Activated CD4-positive, CD25-positive, alpha-beta regulatory T cell treated with anti-CD3 and anti-CD28 coated beads, Interleukin-2, amount 50 U/mL, for 24 hours (primary cell): Measurements from ENCODE around the gene RUNX2.

ENCODE experiments used
- ATAC-seq, 2 donors: fragments of 150-1000 bp; cut with Tn5 transposase; one replicate each; pipeline ENCODE4 v1.10.0; 2021; ENCODE audit warnings: mild to moderate bottlenecking in 1 of 2, moderate library complexity in 1 of 2

RUNX2 gene

DNA sequence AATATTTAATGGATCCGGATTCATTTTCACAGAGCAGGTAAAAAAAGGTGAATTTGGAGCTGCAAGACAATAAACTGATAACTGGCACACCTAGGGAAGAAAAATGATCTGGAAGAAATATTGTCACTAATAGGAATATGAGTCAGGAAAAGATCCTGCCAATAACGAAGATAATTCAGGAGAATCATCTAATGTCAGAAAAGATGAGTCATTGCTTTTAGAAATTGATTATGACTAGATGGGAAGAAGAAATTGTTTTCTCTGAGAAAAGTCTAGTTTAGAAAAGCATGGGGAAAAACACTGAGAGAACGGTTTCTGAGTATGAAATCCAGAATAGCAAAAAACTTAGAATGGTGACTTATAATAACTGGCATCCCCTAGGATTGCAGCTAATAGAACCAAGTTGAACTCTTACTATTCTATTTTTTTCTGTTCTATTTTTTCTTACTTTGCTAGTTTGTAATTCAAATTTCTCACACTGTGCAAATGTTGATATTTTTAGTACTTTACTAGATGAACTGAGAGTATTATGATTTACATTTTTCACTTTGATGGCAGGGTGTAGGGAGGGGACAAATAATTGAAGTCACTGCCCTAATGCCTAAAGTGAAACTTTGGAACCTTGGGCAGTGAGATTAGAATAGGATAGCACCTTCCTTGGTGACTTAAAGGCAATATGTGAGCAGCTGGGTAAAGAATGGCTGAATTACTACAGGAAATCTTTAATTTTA lies 87.8 kb downstream of the RUNX2 start:
- no peak for ATAC-seq

DNA sequence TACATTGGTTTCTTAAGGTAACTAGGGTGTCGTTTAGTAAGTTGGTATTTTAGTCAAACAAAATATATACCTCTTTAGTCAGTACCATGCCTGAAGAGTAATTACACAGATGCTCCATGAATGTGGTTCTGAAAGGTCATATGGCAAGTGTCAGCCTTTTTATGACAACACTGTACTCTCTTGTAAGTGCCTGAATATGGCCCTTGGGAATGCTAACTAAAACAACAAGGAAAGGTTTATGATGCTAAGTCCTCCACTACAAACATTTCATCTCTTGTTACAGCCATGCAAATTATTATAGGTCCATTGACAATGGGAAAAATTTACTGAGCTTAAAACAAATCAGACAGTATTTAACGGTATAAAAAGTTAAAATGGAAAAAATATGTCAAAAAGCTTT lies 88.6 kb downstream of the RUNX2 start:
- ATAC-seq: no peak

GRCh38 chr6:45417436-45417835 lies 89.3 kb downstream of the RUNX2 start:
- ATAC-seq: no peak

GRCh38 chr6:45419571-45420082 lies 91.5 kb downstream of the RUNX2 start:
- ATAC-seq: peak; percentile 30 to 42

DNA sequence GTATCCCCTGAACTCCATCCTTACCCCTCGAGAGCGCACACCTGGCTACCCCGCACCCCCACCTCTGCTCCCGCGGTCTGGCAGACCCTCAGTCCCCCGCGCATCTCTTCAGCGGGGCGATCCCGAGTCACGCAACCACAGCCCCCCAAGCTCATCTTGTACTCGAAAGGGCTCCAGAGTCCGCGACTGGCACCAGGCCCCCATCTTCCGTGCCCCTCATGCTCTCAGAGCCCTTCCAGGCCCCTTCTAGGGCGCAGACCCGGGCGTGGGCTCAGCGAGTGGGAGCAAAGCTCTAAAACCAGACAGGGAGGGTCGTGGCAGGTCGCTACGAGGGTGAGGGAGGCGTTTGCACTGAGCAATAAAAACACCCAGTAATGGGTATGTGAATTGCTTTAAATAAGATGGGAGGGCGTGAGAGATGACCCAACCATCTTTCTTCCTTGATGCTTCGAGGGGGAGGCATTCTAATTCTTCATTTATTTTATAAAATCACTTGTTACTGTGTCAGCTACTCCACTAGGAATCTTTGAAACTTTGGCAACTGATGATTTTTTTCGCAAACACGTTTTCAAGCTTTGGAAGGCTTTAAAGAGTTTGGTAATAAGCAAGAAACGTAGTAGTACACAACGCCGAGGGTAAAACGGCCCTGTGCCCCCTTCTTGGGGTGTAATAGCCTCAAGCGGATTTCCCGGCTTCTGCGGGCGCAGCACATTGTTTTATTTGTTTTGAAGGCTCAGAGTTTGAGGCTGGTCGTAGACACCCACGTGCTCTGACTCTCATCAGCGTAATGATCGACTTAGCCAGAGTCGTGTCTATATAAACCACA lies 92.2 kb downstream of the RUNX2 start:
- ATAC-seq: peak; percentile 26 to 44

GRCh38 chr6:45420909-45421708 lies 93.0 kb downstream of the RUNX2 start:
- ATAC-seq: no peak

DNA sequence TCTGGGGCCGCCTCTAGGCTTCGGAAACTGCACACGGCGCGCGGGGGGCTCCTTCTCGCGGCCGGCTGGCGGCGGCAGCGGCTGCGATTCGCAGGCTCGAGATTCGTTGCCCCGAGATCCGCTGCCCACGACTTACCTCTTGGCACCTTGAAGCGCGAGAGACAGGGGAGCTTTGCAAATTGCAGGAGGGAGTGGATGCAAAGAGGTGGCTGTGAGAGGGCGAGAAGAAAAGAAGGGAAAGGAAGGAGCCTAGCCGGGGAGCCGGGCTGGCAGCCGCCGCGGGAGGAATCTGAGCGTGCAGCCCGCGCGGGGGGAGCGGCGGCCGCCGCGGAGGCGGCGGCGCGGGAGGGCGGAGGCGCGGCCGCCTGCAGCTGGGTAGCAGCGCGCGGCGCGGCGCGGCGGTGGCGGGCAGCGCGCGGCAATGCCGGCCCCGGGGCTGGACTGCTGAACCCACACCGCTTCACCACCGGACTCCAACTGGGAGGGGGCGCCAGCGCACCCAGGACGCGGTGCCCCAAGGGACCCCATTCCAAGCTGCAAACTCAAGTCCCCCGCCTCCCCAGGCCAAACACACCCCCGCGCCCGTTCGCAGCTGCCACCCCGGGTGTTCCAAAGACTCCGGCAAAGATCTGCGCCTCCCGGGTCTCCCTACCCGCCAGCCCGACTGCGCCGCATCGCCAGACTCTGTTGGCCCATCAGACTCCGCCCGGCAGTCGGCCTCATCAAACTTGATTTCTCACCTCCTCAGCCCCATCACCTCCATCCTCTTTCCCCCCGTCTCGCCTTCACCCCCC lies 93.8 kb downstream of the RUNX2 start:
- peak; percentile 21 to 26 for ATAC-seq

GRCh38 chr6:45422503-45423110 lies 94.5 kb downstream of the RUNX2 start:
- ATAC-seq: peak; percentile 17

DNA sequence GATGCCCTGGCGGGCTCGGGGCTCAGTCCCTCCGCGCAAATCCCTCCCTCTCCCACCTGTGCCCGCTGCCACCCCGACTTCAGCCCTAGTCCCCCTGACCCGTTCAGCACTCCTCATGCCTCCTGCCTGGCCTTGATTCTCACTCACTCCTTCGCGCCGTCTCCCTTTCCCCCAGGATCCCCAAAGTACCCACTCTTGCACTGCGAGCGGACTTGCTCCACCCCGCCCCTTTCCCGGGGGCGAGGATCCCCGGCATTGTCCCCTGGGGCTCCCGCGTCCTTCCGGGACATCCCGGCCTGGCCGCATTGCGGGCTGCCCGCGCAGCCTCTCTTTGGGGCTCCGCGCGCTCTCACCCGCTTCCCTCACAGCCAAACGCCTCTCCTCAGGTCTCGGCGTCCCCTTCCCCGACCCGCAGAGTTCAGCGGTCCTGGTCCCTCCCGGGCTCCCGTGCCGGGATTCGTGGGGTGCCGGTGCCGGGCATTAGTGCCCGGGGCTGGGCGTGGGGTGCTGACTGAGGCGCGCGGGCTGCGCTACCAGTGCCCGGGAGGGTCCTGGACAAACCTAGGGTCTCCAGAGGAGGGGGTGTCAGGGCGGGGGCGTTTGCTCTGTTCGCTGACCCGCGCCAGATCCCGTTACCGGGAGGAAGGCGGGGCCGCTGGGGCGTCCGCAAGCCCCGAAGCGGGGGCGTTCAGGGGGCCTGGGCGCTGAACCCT lies 95.1 kb downstream of the RUNX2 start:
- peak; percentile 1 to 7 for ATAC-seq

DNA sequence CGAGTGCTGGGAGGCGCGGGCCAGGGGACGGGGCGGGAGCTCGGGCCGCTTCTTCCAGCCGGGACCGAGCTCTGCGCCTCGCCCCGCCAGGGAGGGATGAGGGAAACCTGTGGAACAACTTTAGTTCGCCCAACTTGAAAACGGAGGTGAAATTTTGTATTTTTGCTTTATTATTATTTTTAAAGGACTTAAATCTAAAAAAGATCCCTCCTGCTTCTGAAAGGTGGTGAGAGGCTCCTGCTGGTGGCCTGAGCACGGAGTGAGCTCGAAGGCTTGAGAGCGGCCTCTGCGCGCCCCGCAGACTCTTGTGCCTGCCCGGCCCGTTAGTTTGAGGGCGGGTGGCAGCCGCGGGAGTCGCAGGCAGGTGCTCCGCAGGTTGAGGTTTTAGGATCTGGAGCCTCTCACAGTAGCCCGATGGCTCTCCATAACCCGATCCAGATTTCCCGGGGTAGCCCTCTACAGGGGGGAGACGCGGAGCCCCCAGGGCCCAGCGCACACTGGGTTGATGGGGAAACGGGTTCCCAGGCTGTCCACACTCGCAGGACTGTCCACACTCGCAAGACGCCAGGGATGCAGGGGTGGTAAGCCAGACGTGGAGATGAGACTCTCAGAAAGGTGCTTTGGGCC lies 95.8 kb downstream of the RUNX2 start:
- ATAC-seq: no peak

DNA sequence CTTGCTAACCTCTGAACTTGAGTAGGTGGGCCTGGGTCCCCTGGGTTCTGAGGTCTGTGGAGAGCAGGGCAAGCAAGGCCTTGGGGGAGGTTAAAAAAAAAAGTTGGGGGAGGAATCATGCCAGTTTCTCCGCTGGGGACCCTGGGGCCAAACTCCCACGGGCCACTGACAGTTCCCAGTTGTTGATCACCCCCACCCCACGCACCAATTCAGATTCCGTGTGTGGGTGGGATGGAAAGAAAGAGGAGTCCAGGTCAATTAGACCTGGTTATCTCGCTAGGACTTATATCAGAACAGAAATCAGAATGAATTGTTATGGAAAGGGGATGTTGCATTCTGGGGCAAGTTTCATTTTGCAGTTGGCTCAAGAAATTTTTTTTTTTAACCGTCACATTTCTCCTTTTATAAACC lies 96.3 kb downstream of the RUNX2 start:
- no peak for ATAC-seq

DNA sequence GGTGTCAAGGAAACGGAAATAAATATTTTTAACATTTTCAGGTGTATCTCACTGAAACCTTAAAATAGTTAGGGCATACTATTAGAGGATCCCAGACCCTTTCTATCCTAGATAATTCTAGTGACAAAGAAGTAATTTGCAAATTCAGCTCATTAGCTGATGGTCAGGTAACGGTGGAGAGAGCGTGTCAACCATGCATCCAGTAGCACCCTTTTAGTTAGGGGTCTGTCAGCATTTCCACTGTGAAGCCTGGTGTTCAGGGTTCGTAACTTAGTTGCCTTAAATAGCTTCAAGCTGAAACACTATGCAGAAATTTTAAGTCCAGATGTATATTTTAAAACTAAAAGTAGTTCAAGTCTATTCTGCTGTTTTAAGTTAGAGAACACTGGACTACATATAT lies 98.1 kb downstream of the RUNX2 start:
- no peak for ATAC-seq

GRCh38 chr6:45427726-45428125 lies 99.6 kb downstream of the RUNX2 start:
- no peak for ATAC-seq

GRCh38 chr6:45428727-45429126 lies 100.6 kb downstream of the RUNX2 start:
- ATAC-seq: no peak

- no peak for ATAC-seq
These were observed 102.6 kb downstream of the RUNX2 start for GRCh38 chr6:45430590-45431202.

DNA sequence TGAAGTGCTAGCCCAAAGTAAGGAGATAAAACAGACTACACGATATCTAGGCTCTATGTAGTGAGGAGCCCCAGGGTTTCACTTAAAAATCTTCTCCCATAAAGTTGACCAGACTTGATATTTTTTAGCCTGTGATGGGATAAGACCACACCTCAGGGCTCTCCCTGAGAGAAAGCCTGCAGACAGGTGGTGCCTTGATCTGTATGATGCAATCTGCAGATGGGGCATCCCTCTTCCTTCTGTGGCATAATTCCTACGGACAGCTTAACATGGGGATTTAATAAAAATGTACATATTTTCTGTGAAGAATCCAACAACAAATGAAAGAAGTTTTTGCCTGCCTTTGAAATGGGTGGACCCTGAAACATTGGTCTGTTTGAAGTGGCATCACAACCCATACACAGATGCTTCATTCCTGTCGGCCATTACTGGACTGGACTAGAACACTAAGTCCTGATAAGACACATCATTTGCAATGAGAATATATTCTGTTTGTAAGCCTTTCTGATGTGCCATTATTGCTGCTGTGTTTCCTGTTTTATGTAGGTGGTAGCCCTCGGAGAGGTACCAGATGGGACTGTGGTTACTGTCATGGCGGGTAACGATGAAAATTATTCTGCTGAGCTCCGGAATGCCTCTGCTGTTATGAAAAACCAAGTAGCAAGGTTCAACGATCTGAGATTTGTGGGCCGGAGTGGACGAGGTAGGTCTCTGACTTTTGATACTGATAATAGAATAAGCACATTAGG lies 103.4 kb downstream of the RUNX2 start:
- ATAC-seq: no peak

GRCh38 chr6:45432977-45433376 lies 104.8 kb downstream of the RUNX2 start:
- ATAC-seq: peak in 1 of 2 donors; percentile 33

GRCh38 chr6:45433533-45434380 lies 105.6 kb downstream of the RUNX2 start:
- ATAC-seq: no peak

DNA sequence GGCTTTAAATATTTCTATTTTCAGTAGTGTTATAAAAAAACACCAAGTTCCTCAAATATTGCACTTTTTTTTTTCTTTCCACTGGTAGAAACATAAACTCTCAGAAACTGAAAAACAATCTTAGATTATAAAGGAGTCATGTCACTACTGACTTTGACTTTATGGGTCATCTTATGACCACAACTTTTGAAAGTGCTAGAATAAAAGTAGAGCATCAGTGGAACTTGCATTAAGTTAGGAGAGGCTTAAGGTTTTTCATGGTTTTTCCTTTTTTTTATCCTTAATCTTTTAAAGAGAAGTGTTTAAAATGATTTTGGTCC lies 106.2 kb downstream of the RUNX2 start:
- no peak for ATAC-seq
